PC-3 (cell line): ENCODE measurements around the gene ACAN.

Experiments used
- CTCF ChIP-seq: fragments of 300-600 bp; sonication (generic); conservative IDR thresholded peaks from 2 replicates; pipeline ENCODE4 v1.5.1; 2017; ENCODE audit warnings: antibody characterized with exemption, low read depth, mild to moderate bottlenecking, low read length
- EZH2 ChIP-seq: fragments of 300-600 bp; sonication (generic); IDR thresholded peaks from one replicate; pipeline ENCODE4 v1.6.1; 2017; ENCODE audit warnings: antibody characterized with exemption, mild to moderate bottlenecking, low read length; ENCODE audit not compliant: unreplicated experiment
- EZH2phosphoT487 ChIP-seq: fragments of 300-600 bp; sonication (generic); IDR thresholded peaks from 2 replicates; pipeline ENCODE4 v1.6.1; 2018; ENCODE audit warnings: mild to moderate bottlenecking, antibody characterized with exemption, low read length, borderline replicate concordance

- TF ChIP-seq EZH2 (no peak), CTCF (no peak), EZH2phosphoT487 (no peak)
These were observed 96.0 kb downstream of the ACAN start for GRCh38 chr15:88899251-88899650.
